ENCODE results near the gene ARPP19.

- no peak for TF ChIP-seq CTCF (IDR thresholded peaks at IDR 0.05; ENCODE audit: low read depth, low read length, missing input control)
- TF ChIP-seq ZBTB33 (IDR thresholded peaks at IDR 0.05): no peak
These were observed 794 bp downstream of the ARPP19 start for GRCh38 chr15:52567871-52568600.

Data from liver (tissue), 2 donors.